ENCODE results near the gene SIRPA.

The SIRPA gene

GRCh38 chr20:1871807-1872458 is 23.3 kb upstream of the SIRPA start:
- Histone ChIP-seq H3K27ac (no peak overlapping the region), H3K9ac (no peak overlapping the region), H3K27me3 (ENCODE audit: control insufficient read depth, insufficient read depth, low read length) (no peaks in the 10 kb centered on the region), H2AFZ (no peak overlapping the region), H3K4me1 (no peaks in the 10 kb centered on the region), H3K79me2 (no peaks in the 10 kb centered on the region), H3K36me3 (ENCODE audit: control insufficient read depth, insufficient read depth, low read length) (no peaks in the 10 kb centered on the region), H3K9me3 (ENCODE audit: control insufficient read depth, low read length) (no peaks in the 10 kb centered on the region), H3K4me3 (ENCODE audit: low read depth, low read length) (no peak overlapping the region), H3K4me2 (ENCODE audit: low read length) (no peak overlapping the region)
- TF ChIP-seq CTCF (IDR thresholded peaks at IDR 0.05), result no peak

- Histone ChIP-seq H3K36me3 (ENCODE audit: control insufficient read depth, insufficient read depth, low read length) (no peaks in the 10 kb centered on the region), H3K79me2 (no peaks in the 10 kb centered on the region), H3K27me3 (ENCODE audit: control insufficient read depth, insufficient read depth, low read length) (no peaks in the 10 kb centered on the region), H3K4me1 (no peaks in the 10 kb centered on the region), H3K27ac (no peak overlapping the region), H3K9me3 (ENCODE audit: control insufficient read depth, low read length) (no peaks in the 10 kb centered on the region), H3K9ac (no peak overlapping the region), H3K4me2 (ENCODE audit: low read length) (no peak overlapping the region), H3K4me3 (ENCODE audit: low read depth, low read length) (no peak overlapping the region), H2AFZ (no peak overlapping the region)
- no peak for TF ChIP-seq CTCF (IDR thresholded peaks at IDR 0.05)
Measured at GRCh38 chr20:1872459-1873097, 22.6 kb upstream of the SIRPA start.

GRCh38 chr20:1874450-1875182 is 20.6 kb upstream of the SIRPA start:
- H3K4me2 ChIP-seq (ENCODE audit: low read length), result no peak overlapping the region
- H3K9ac ChIP-seq, result no peak overlapping the region
- H3K9me3 ChIP-seq (ENCODE audit: control insufficient read depth, low read length), result no peaks in the 10 kb centered on the region
- no peaks in the 10 kb centered on the region for H3K27me3 ChIP-seq (ENCODE audit: control insufficient read depth, insufficient read depth, low read length)
- no peak overlapping the region for H3K27ac ChIP-seq
- H3K36me3 ChIP-seq (ENCODE audit: control insufficient read depth, insufficient read depth, low read length), result no peaks in the 10 kb centered on the region
- H3K79me2 ChIP-seq, result no peaks in the 10 kb centered on the region
- no peak for TF ChIP-seq CTCF (IDR thresholded peaks at IDR 0.05)
- H3K4me3 ChIP-seq (ENCODE audit: low read depth, low read length), result no peak overlapping the region
- no peaks in the 10 kb centered on the region for H3K4me1 ChIP-seq
- H2AFZ ChIP-seq, result no peak overlapping the region

GRCh38 chr20:1875183-1875554 is 20.0 kb upstream of the SIRPA start:
- Histone ChIP-seq H3K36me3 (ENCODE audit: control insufficient read depth, insufficient read depth, low read length) (no peaks in the 10 kb centered on the region), H3K4me2 (ENCODE audit: low read length) (no peak overlapping the region), H2AFZ (no peak overlapping the region), H3K27me3 (ENCODE audit: control insufficient read depth, insufficient read depth, low read length) (no peaks in the 10 kb centered on the region), H3K9ac (no peak overlapping the region), H3K9me3 (ENCODE audit: control insufficient read depth, low read length) (no peaks in the 10 kb centered on the region), H3K4me1 (no peaks in the 10 kb centered on the region), H3K27ac (no peak overlapping the region), H3K4me3 (ENCODE audit: low read depth, low read length) (no peak overlapping the region), H3K79me2 (no peaks in the 10 kb centered on the region)
- no peak for TF ChIP-seq CTCF (IDR thresholded peaks at IDR 0.05)

Data from parathyroid adenoma (tissue), 2 donors.